Nucleus accumbens (tissue), 56 donors: ENCODE data around the gene ZNF672.
A peak's percentile ranks its signal among the peaks of the same experiment; 100 is the strongest.

Experiments used
- DNase-seq, 56 donors: peaks; one replicate each; lab custom pipeline; 2025; lab: John Stamatoyannopoulos, UW

Gene ZNF672

GRCh38 chr1:248852481-248853405 lies 14.7 kb downstream of the ZNF672 start:
- no peak for DNase-seq

- DNase-seq: no peak
Observed at GRCh38 chr1:248853663-248854375, 15.8 kb downstream of the ZNF672 start.

GRCh38 chr1:248855580-248855979 lies 17.6 kb downstream of the ZNF672 start:
- no peak for DNase-seq

GRCh38 chr1:248856176-248856575 lies 18.2 kb downstream of the ZNF672 start:
- no peak for DNase-seq

DNA sequence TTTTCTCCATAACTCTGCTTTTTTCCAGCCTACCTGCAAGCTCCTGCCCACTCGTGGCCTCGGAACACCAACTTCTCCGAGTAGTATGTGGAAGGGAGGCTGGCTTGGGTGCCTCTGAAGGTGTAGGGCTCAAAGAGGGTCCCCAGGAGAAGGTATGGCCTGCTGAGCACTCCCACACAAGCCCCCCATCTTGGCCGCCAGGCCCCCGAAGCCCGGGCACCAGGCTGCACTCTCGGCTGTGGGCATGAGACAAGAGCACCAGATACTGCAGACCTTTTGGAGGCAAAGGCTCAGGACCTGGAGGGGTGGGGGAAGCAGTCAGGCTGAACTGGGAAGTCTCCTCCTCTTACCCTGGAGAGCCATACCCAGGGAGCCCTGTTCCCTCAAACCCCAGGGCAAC lies 19.2 kb downstream of the ZNF672 start:
- DNase-seq: no peak

DNA sequence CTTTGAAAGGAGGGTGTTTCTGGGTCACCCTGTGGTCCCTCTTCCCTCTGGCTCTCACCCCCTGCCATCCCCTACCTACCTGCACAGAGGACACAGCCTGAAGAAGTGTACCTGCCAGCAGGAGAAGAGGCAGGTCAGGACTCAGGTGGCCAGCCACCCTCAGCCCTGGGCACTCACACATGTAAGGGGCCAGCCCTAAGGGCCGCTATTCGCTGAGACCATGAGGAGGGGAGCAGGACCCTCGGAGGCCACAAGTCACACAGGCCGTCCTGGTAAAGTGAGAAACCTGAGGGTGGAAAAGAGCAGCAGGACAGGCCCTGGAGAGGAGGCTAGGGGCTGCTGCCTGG lies 19.7 kb downstream of the ZNF672 start:
- no peak for DNase-seq

- DNase-seq: peak in 24 of 56 donors; percentile 14 to 79 (median 42)
Observed at GRCh38 chr1:248858096-248858890, 20.3 kb downstream of the ZNF672 start.

- DNase-seq: peak; percentile 79 to 97 (median 94)
Observed at GRCh38 chr1:248858891-248859889, 21.2 kb downstream of the ZNF672 start, which contains the start of gene ZNF692. ZNF692 (minus strand) TSS chr1:248859085; CDS start chr1:248858309, 776 bp downstream.

- DNase-seq: no peak
Observed at GRCh38 chr1:248860007-248860406, 22.0 kb downstream of the ZNF672 start.

DNA sequence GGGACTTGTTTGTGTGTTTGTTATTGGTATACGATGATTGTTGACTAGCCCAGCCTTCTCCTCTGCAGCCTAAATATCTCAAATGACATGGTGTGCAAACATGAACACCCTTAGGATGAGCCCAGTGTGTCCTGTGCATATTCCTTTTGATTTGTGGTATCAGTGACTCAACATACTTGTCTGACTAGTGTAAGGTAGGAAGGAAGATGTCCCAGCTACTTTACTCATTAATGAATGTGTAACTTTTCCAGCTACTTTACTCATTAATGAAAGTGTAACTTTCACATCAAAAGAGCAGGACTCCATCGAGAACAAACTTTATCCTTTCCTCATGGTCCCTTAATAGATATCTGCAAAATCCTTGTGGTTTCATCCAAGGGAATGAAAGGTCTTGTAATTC lies 23.6 kb downstream of the ZNF672 start:
- DNase-seq: no peak

DNA sequence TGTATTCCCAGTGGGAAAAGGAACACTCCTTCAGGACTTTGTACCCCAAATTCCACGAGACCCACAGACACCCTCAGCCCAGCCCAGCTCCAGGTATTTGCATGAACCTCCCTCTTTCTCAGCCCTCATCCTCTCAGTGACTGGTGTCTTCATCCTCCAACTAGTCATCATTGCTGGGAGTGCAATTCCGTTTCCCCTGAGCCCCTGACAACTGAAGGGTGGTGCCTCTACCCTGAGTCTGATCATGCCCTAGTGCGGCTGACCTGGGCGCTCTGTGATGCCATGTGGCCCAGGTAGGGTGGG lies 24.6 kb downstream of the ZNF672 start:
- DNase-seq: peak in 2 of 56 donors; percentile 58 to 63

DNA sequence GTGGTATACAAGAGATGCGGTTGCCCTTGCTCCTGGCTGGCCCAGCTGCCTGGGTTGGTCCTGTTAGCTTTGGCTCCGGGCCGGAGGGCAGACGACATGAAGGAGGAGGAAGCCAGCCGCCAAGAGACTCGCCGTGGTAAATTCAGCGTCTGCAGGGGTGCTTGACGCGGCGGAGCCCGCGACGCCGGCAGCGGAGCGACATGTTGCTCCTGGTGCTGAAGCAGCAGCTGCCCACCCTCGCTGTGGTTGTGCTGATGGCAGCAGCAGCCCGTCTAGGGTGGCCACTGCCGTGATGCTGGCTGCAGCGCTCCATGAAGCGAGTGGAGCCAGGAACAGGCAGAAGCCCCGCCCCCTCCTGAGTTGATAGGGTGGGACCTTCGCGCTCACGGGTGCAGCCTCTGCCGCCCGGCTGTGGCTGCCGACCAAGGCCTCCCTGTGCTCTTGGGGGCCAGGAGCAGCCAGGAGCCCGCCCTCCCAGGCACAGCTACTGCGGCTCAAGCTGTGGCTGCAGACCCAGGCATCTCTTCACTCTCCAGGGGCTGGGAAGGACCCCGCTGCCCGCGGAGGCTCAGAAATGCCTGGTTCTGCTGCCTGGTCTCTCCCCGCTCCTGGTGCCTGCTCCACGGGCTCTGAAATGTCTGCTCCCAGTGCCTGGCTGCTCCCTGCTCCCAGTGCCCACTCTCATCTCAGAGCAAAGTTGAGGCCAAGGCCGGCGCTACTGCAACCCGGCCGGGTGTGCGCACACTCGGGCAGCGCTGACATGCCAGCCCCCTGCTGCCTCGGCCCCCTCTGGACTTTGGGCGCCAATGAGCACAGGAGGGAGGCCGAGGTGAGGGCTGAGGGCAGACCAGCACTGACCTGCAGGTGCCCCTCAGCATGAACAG lies 25.2 kb downstream of the ZNF672 start:
- peak in 53 of 56 donors; percentile 23 to 89 (median 71) for DNase-seq

DNA sequence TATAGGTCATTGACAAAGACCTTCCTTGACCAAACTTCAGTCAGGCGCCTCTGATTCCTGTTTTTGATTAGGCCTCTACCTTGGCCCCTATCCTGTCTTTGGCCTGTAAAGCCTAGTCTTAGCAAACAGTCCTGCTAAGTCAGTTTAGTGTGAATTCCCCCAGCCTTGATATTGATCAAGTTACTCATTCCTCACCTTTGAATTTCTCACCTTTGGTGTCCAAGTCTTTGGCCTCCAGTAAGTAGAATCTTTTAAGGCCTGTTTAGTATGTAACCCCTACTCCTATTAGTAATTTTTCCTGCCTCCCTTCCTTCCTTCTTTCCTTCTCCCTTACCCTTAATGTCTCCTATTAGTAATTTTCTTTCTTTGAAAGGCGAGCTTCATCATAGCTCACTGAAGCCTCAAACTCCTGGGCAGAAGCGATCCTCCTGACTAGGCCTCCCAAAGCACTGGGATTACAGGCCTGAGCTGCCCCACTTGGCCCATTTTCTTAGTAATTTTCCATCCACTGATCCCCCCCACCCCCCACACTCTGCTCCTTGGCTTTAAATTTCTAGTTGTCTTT lies 33.9 kb downstream of the ZNF672 start:
- no peak for DNase-seq

- DNase-seq: peak in 27 of 56 donors; percentile 16 to 73 (median 46)
Observed at GRCh38 chr1:248872752-248873408, 34.9 kb downstream of the ZNF672 start.

DNA sequence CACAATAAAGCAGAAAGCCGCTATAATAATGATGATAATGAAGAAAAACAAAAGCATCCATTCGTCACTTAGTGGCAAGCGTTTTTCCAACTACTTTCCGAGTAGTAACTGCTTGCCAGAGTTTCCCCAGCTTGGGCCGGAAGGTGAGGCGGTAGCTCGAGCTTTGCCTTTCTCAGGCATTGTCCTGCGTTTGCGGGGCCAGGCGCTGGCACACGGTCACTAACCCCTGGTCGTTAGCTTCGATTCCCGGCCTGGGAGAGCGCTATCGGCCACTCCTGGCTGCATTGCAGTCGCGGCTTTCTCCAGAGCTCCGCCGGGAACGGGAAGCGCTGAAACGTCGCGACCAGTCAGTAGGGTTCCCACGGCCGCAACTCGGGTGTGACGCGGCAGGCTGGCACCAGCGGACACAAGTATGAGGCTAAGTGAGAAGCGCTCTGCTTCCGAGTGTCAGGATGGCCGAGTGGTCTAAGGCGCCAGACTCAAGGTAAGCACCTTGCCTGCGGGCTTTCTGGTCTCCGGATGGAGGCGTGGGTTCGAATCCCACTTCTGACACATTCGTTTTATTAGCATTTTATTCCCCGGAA lies 35.5 kb downstream of the ZNF672 start:
- DNase-seq: peak; percentile 63 to 98 (median 92)

GRCh38 chr1:248873993-248874533 lies 36.0 kb downstream of the ZNF672 start:
- DNase-seq: peak in 42 of 56 donors; percentile 39 to 93 (median 81)

GRCh38 chr1:248881261-248881660 lies 43.2 kb downstream of the ZNF672 start:
- DNase-seq: no peak
